HAP-1 (cell line): Measurements from ENCODE around the gene AMIGO3.
"Not testable (repeated sequence)": the region's sequence is repeated elsewhere in the genome, so short reads cannot be mapped to it uniquely, and the experiment has no call there.

Experiments
- DNase-seq, 2 experiments: peaks; one replicate each; pipeline ENCODE4 v3.0.0-alpha.2; 2016 to 2020; ENCODE audit warnings: low spot score in 2 of 2
- H3K27me3 ChIP-seq: fragments of 250-450 bp; sonication (Bioruptor Pico); 2 replicates; pipeline ENCODE4 v1.5.1; 2020; ENCODE audit warnings: low read depth, mild to moderate bottlenecking, moderate library complexity
- H3K36me3 ChIP-seq: fragments of 250-450 bp; sonication (Bioruptor Pico); replicated peaks from 2 replicates; pipeline ENCODE4 v1.5.1; 2020; ENCODE audit warnings: mild to moderate bottlenecking
- H3K4me1 ChIP-seq: fragments of 250-450 bp; sonication (Bioruptor Pico); 2 replicates; pipeline ENCODE4 v1.5.1; 2020; ENCODE audit warnings: mild to moderate bottlenecking
- H3K4me3 ChIP-seq: fragments of 250-450 bp; sonication (Bioruptor Pico); 2 replicates; pipeline ENCODE4 v1.5.1; 2020; ENCODE audit warnings: mild to moderate bottlenecking, moderate library complexity
- H3K9me3 ChIP-seq: fragments of 250-450 bp; sonication (Bioruptor Pico); 2 replicates; pipeline ENCODE4 v1.5.1; 2020; ENCODE audit warnings: mild to moderate bottlenecking, moderate library complexity
- in situ Hi-C: fragments of 300-500 bp; cut with MboI; formaldehyde crosslinking; loops from 3 replicates; pipeline ENCODE4 v1.14.3; 2020; ENCODE audit warnings: low sequenced_read_pairs, inconsistent platforms, mixed read lengths

Gene AMIGO3

DNA sequence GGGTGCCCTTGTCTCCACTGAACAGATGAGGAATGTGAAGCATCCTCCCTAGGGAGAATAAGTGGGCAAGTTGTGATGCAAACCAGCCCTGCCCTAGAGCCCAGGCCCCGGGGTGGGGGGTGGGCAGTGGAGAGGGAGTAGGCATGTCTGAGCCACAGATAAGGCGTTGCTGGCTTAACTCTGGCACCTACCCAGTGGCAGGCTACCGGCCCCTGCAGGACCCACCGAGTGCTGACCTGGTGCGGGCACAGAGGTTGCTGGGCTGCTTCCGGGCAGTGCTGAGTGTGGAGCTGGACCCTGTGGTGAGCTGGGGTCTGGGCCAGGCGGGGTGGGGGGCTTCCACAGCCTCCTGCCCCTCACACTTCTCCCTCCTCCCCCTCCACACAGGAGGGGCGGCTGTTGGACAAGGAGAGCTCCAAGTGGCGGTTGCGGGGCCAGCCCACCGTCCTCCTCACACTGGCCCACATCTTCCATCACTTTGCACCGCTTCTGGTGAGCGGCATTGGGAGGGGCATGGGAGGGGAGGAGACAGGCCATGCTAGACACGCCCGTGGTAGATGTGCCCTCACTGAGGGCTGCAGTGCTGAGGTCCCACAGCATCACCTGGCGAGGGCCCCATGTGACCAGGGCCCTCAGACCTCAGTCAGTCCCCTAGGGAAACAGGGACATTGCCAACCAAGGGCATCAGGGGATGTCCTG lies 20.1 kb downstream of the AMIGO3 start:
- H3K4me3 ChIP-seq: no peak overlapping the region
- in situ Hi-C loops: no loop called here
- no peaks in the 10 kb centered on the region for H3K4me1 ChIP-seq
- H3K9me3 ChIP-seq: no peaks in the 10 kb centered on the region
- H3K36me3 ChIP-seq: peaks cover 17% of the 10 kb centered on the region; the same call in 1 of the 2 replicates
- H3K27me3 ChIP-seq: no peaks in the 10 kb centered on the region
- DNase-seq: no peak

DNA sequence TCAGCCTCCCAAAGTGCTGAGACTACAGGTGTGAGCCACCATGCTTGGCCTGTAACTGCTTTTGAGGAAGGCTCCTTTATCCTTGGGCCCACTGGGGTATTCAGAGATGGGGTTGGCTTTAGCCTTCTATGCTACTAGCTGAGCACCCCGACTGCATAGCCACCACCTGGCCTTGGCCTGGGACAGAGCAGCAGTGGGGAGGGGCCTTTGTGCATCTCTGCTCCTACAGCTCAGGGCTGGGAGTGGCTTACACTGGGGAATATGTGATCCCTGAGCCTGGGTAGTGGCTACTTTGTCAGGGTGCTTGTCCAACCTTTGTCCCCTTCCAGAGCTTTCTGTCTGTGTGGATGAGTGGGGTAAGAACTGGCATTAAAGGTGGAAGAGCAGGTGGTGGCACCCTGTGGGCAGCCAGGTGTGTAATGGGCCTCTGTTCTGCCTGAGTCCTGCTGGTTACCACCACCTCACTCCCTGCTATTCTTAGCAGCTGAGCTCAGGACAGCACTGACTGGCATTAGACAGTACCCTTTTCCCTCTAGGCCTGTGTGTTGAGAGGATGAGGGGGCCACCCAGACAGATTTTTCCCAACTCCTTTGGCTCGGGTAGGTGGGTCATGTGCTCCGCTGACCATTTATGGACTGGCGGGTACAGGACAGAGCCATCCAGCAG lies 24.0 kb downstream of the AMIGO3 start:
- H3K36me3 ChIP-seq, H3K4me3 ChIP-seq, H3K9me3 ChIP-seq, H3K27me3 ChIP-seq, in situ Hi-C loops, H3K4me1 ChIP-seq, DNase-seq: not testable (repeated sequence)

DNA sequence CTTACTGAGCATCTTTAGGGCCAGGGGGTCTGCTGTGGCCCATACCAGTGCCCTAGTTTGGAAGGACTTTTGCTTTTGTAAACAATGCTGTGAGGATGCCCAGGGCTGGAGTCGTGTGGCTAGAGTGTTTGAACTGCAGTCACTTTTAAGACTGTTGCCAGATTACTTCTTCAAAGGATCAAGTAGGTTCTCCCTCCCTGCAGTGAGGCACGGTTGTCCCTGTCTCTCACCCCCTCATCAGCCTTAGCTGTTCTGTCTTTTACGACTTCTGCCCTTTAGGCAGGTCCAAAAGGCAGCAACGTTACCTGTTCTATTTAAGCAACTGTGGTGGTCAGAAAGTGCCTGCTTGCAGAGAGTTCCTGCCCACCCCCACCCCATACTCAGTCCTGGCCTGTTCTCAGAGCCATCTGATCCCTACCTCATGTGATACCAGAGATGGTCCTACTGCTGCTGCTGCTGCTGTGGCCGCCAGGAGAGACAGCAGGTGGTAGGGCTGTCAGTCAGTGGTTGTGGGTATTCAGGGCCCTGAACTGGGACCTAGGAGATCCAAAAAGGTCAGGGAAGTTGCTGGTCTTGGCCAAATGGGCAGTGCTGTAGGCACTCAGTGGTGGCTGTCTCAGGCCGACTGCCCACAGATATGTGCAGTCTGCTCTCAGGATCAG lies 24.9 kb downstream of the AMIGO3 start:
- H3K36me3 ChIP-seq, DNase-seq, H3K27me3 ChIP-seq, in situ Hi-C loops, H3K4me1 ChIP-seq, H3K9me3 ChIP-seq, H3K4me3 ChIP-seq: not testable (repeated sequence)

DNA sequence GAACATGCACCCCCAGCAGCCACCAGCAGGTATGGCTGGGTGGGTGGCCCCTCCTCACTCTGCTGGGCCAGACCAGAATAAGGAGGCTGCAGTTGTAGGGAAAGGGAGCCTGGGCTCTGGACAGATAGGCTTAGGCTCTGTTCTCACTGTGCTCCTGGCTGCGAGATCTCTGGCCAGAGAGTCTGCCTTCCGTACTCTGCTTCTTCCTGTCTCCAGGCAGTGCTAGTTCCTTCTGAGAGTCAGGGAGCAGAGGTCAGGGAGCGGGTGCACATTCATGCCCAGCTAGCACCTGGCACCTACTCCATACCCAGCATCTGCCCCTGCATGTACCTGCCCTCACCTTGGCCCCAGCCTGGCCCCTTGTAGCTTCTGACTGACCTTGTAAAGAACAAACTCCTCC lies 28.0 kb downstream of the AMIGO3 start:
- H3K9me3 ChIP-seq, H3K36me3 ChIP-seq, H3K27me3 ChIP-seq, DNase-seq, H3K4me1 ChIP-seq, H3K4me3 ChIP-seq, in situ Hi-C loops: not testable (repeated sequence)

DNA sequence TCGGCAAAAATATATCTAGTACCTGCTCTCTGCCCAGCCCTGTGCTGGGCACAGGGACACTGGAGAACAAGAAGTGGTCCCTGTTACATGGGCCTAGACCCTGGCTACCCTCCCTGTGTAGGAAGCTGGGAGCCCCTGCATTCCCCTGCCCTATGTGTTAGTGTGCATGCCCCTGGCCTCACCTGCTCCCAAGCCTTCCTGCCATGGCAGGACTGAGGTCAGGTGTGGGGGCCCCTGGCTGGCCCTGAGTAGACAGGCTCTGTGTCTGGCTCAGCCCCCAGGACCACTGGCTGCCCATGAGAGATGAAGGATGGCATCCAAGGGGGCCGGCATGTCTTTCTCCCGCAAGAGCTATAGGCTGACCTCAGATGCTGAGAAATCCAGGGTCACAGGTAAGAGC lies 28.6 kb downstream of the AMIGO3 start:
- H3K36me3 ChIP-seq, H3K9me3 ChIP-seq, in situ Hi-C loops, H3K4me1 ChIP-seq, H3K27me3 ChIP-seq, H3K4me3 ChIP-seq, DNase-seq: not testable (repeated sequence)

DNA sequence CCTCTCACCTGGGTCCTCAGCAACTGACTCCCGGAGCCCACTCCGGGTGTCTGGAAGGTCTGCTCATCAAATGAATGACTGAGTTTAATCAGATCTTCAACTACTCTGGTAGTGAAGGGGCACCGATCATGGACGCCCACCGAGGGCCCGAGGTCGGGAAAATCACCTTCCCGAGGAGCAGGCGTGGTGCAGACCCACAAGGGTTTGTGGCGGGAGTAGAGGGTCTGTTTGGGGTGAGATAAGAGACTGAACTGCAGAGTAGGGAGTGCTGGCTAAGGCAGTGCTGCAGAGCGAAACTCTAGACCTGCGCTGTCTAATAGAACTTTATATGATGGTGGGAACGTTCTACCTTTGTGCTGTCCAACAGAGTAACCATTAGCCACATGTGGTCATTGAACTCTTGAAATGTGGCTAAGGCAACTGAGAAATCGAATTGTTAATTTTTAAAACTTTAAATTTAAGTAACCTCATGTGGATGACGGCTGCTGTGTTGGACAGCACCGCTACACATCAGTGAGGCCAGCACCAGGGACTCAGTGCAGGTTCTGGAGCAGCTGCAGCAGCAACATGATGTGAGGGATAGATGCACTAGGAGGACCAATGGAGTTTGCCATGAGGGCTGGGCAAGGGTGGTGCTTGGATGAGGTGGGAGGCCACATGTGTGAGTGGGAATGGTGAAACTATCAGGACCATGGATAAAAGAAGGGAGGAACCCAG lies 29.4 kb downstream of the AMIGO3 start:
- H3K27me3 ChIP-seq, H3K4me1 ChIP-seq, H3K9me3 ChIP-seq, in situ Hi-C loops, H3K36me3 ChIP-seq, DNase-seq: not testable (repeated sequence)
- H3K4me3 ChIP-seq: peak overlapping the region; percentile 96

DNA sequence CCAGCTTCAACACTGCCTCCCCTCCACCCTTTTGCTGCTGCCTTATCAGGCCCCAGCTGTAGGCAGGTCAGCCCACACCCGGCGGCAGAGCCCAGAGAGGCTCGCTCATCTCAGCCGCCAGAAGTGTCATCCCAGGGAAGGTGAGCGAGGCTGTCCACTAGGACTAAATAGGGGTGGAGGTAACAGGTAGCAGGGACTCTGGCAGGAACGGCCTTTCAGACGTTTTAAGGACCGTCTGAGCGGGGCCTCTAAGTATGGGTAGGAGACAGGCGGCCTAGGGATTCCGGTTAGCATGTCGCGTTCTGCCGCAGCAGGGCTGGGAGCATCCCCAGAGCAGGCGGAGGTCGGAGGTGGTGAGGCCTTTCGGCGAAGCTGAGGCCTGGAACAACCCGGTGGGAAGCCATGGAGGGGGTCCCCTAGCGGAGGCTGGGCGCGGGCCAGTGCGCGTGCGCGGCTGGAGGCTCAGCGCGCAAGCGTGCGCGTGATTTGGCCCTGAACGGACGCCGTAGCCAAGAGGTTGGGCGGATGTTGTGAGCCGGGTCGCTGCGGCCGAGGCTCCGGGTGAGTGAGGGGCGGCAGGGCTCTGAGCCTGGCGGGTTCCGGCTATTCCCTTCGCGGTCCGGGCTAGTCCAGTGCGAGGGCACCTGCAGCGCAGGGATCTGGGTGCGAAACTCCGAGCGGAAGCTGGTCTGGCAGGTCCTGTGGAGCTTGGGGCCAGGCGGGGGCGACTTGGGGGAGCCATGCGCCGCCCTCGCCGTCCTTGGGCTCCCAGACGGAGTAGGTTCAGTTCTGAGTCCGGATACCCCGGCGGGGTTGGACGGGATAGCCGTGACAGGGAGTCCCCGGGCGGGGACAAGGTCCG lies 30.2 kb downstream of the AMIGO3 start, which contains the start of the genes MST1 and RNF123:
TSS of gene MST1 (minus strand) at position 429 of the 862 bp plus-strand sequence. CDS start 783 bp downstream, outside the sequence.
TSS of gene RNF123 (plus strand) at position 512 of the 862 bp plus-strand sequence. CDS start 1,609 bp downstream, outside the sequence.
- H3K4me1 ChIP-seq: no peaks in the 10 kb centered on the region
- peak; percentile 76 to 95 for DNase-seq
- no peaks in the 10 kb centered on the region for H3K27me3 ChIP-seq
- H3K36me3 ChIP-seq: no peaks in the 10 kb centered on the region; the same call in 1 of the 2 replicates
- in situ Hi-C loops: no loop called here
- peak within 1 kb of the TSS; percentile 96 for H3K4me3 ChIP-seq
- no peaks in the 10 kb centered on the region for H3K9me3 ChIP-seq

DNA sequence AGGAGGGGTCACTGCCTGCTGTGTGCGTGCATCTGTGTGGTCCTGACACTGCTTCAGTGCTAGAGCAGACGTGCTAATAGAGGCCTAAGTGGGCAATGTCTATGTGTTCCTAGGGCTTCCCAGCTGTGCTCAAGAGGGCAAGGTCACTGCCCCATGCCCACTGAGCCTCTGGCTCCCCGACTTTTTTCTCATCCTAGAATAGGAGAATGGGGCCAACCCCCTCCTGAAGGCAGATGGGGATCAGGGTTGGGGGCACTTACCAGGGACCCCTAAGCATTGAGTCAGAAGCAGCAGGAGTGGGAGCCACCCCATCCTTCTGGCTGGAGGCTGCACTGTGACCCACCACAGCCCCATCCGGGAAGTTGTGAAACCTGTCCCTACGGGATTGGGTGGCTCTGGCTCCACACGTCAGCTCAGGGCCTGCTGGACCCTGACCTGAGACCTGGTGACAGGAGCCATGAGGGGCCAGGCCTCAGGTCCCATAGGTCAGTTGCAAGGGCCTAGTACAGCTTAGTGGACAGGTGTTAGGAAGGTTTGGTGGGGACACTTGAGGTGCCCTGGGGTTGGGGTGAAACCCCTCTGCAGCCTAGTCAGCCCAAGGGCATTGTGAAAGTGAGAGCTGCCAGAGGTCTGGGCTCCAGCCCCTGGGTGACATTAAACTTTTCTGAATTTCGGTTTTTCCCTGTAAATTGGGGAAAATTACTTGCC lies 31.0 kb downstream of the AMIGO3 start:
- DNase-seq, H3K9me3 ChIP-seq, H3K36me3 ChIP-seq, H3K27me3 ChIP-seq, in situ Hi-C loops, H3K4me1 ChIP-seq: not testable (repeated sequence)
- H3K4me3 ChIP-seq: peak overlapping the region; percentile 96

DNA sequence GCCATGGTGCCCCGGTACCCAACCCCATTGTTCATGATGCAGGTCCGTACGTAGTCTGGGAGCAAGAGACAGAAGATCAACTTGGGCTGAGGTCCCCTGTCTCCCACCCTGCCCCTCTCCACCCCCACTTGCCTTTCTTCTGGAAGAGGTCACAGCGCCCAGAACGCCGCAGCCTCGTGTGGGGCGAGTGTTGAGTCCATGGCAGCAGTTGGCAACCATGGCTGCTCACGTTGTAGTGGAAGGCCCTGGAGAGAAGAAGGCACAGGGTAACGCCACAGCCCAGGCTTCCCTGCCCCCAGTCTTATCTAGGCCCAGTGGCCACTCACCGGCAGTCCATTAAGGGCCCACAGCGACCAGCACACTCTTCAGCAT lies 32.1 kb downstream of the AMIGO3 start:
- H3K27me3 ChIP-seq, H3K4me1 ChIP-seq, H3K9me3 ChIP-seq, DNase-seq, in situ Hi-C loops, H3K4me3 ChIP-seq: not testable (repeated sequence)
- peaks cover 15% of the 10 kb centered on the region for H3K36me3 ChIP-seq

DNA sequence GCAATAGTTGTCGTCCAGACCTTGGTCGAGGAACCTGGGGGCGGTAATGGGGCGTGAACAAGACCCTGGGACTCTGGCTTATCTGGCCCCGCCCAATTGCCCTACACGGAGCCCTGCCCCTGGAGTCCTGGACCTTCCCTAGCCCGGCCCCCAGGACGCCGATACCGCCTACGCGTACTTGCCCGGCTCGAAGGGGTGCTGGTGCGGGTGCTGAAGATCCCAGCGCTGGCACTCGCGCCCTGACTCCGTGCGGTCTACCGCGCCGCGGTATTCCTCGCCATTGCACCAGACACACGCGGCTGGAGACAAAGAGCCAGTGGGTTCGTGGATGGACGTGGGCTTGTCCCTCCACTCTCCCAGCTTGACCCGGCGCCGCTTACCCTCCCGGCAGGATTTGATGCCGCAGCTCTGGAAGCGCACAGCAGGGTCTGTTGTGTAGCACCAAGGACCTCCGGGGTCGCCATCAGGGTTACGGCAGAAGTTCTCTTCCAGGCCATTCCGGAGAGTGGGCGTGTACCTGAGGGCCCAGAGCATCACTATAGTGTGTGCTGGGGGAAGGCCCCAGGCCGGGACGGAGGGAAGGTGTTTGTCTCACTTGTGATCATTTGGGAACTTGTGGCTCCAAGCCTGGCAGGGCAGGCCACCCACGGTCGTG lies 32.6 kb downstream of the AMIGO3 start:
- H3K9me3 ChIP-seq, in situ Hi-C loops, H3K4me1 ChIP-seq, H3K4me3 ChIP-seq, DNase-seq, H3K27me3 ChIP-seq: not testable (repeated sequence)
- H3K36me3 ChIP-seq: peaks cover 20% of the 10 kb centered on the region

DNA sequence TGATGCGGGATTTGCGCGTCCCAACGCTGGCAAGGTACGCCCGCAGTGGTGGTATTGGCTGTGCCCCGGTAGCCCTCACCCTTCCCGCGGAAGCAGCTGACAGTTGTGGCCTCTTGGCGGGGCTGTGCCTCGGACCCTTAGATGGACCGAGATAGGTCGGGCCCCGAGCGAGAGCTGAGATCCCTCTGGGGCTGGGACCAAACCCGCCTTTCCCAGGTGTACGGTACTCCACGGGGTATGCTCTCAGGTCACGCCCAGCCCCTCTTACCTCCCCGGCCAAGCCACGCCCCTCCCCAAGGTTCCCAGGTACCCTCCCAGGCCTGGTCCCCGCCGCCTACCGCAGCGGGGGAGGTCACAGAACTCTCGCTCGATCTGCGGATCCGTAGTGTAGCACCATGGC lies 33.1 kb downstream of the AMIGO3 start:
- H3K4me3 ChIP-seq, H3K9me3 ChIP-seq, H3K4me1 ChIP-seq, DNase-seq, in situ Hi-C loops, H3K27me3 ChIP-seq: not testable (repeated sequence)
- H3K36me3 ChIP-seq: peaks cover 26% of the 10 kb centered on the region

DNA sequence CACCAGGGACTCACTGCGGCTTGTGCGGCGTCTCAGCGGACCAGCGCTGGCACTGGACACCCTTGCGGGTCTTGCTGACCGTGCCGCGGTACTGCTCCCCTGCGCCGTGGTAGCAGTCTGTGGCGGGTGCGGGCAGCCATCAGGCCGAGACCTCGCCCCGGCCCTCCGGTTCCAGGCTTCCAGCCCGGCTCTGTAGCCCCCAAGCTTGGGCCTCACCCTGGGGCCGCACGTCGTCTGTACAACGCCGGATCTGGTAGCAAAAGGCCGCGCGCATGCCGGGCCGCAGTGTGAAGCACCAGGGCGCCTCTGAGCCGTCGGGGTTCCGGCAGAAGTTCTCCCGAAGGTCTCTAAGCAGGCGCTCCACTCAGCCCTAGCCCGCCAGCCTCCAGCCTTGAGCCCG lies 33.6 kb downstream of the AMIGO3 start:
- H3K4me3 ChIP-seq, DNase-seq, H3K4me1 ChIP-seq, H3K27me3 ChIP-seq, H3K9me3 ChIP-seq, in situ Hi-C loops: not testable (repeated sequence)
- H3K36me3 ChIP-seq: peaks cover 31% of the 10 kb centered on the region
